Astrocyte of the cerebellum (primary cell): ENCODE measurements around the gene MEOX1.

Experiments used
- DNase-seq: peaks from one replicate; pipeline ENCODE4 v3.0.0-alpha.2; 2011; ENCODE audit warnings: low read depth
- H3K4me3 ChIP-seq: 2 replicates; pipeline ENCODE4 v1.5.1; 2011; ENCODE audit warnings: mild to moderate bottlenecking, low read depth, low read length, moderate library complexity
- CTCF ChIP-seq: IDR thresholded peaks from 2 replicates; pipeline ENCODE4 v1.5.1; 2012; ENCODE audit warnings: low read length, low read depth, moderate library complexity, mild to moderate bottlenecking; ENCODE audit errors: missing control alignments
- in situ Hi-C: cut with HindIII; loops from 2 replicates; pipeline ENCODE4 v1.10.0; 2017; ENCODE audit warnings: low sequenced_read_pairs

Gene MEOX1

DNA sequence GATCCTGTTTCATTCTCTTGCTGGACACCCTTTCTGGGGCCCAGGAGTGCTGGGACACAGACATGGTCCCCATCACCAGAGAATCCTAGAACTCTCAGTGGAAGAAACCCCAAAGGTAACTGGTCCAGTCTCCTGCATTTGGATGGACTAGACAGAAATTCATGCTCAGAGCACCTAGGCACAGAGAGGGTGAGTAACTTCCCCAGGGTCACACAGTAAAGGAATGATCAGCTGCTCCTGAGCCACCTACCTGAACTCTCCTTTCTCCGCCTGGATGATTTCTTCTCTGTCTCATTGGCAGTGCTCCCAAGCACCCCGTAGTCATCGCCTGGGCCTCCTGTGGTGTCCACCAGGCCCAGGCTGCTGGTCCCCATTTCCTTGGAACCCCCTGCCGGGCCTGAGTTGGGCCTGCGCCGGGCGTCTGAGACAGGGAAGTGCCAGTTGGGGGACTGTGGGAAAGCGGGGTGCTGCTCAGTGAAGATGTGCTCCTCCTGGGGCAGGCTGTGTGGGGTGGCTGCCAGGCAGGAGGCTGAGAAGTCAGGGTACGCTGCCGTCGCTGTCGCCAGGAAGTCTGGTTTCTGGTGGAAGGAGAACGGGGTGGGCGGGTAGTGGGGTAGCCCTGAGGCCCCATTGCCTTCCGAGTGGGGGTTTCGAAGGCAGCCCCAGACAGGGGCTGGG lies 767 bp downstream of the MEOX1 start:
- in situ Hi-C loops: no loop called here
- no peak for DNase-seq
- no peak overlapping the region for H3K4me3 ChIP-seq
- TF ChIP-seq CTCF: no peak

GRCh38 chr17:43659823-43660617 lies 1.7 kb downstream of the MEOX1 start:
- H3K4me3 ChIP-seq: no peak overlapping the region
- no peak for TF ChIP-seq CTCF
- no peak for DNase-seq
- in situ Hi-C loops: no loop called here

- no peak overlapping the region for H3K4me3 ChIP-seq
- in situ Hi-C loops: no loop called here
- TF ChIP-seq CTCF: no peak
- DNase-seq: no peak
These were observed 2.8 kb downstream of the MEOX1 start for GRCh38 chr17:43658900-43659299.

DNA sequence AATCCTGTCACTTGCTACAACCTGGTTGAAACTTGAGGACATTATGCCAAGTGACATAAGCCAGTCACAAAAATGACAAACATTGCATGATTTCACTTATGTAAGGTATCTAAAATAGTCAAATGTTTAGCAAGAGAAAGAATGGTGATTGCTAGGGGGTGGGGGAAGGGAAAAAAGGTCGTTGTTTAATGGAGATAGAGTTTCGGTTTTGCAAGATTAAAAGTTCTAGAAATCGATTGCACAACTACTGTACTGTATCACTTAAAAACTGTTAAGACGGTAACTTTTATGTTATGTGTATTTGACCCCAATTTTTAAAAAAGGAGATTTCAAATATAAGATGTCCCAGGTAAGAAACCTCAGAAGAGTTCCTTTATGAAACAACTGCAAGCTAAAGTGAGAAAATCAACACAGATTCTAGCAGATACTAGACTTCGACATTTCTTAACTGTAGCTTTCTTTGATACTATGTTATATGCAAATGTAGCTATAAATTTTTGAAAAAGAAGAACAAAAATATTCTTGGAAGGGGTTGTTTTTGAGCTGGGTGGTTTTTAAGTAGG lies 5.9 kb downstream of the MEOX1 start:
- in situ Hi-C loops: no loop called here
- no peak for TF ChIP-seq CTCF
- H3K4me3 ChIP-seq: no peak overlapping the region
- no peak for DNase-seq

DNA sequence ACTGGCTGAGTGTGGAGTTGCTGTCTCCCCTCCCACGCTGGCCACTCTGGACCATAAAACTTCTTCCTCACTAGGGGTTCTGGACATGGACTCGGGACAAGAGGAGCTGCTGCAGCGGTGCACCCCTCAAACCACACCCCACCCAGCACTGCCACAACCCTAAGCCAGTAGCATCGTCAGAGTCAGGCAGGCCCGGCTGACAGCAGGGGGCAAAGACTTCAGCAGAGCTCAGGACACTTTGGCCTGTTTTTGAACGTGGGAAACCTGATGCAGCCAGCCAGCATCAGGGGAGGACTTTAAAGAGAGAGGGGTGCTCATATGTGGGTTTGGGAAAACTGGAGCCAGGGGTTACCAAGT lies 9.6 kb downstream of the MEOX1 start:
- H3K4me3 ChIP-seq: no peak overlapping the region
- in situ Hi-C loops: no loop called here
- no peak for TF ChIP-seq CTCF
- no peak for DNase-seq

GRCh38 chr17:43650471-43650870 lies 11.3 kb downstream of the MEOX1 start:
- in situ Hi-C loops: no loop called here
- DNase-seq: no peak
- H3K4me3 ChIP-seq: no peak overlapping the region
- TF ChIP-seq CTCF: no peak
